HepG2 (cell line): ENCODE data around the gene ATP7B. TPM values are rescaled to one million over a fixed set of nuclear protein-coding genes. Genes with fewer than 3 reads are reported as not detected.

Experiments used
- ATAC-seq: fragments of 200-7000 bp; cut with Tn5 transposase; 3 replicates; pipeline ENCODE4 v1.9.1; 2020; ENCODE audit warnings: mild to moderate bottlenecking, moderate library complexity
- BruUV-seq: library from RNA; stranded (reverse); fragments of 400-500 nt; replicated peaks from 2 replicates; lab custom pipeline; 2021; lab: Mats Ljungman, UMichigan
- CTCF ChIA-PET: fragments of 300-600 bp; formaldehyde crosslinking; extraction: SDS; loops from one replicate; lab custom pipeline; 2021; ENCODE audit warnings: low total read pairs, inconsistent platforms, low intra/inter-chr PET ratio; lab: Yijun Ruan, JAX
- POLR2A ChIA-PET: fragments of 350-600 bp; sonication (Branson Sonifier 250); formaldehyde crosslinking; loops from one replicate; lab custom pipeline; 2020; ENCODE audit warnings: antibody characterized with exemption, inconsistent platforms; lab: Yijun Ruan, JAX
- DNase-seq: peaks from one replicate; pipeline ENCODE4 v3.0.0-alpha.2; 2015; ENCODE audit warnings: low spot score
- FAIRE-seq: peaks from 3 replicates; lab custom pipeline; 2011; peaks lifted over from hg19 to GRCh38; lab: Jason Lieb, UNC
- H2AFZ ChIP-seq: one replicate; pipeline ENCODE4 v1.6.1; 2011; ENCODE audit warnings: low read length, inconsistent platforms
- H3K27ac ChIP-seq: fragments of 300-600 bp; 3 replicates; pipeline ENCODE4 v1.8.0; 2011; ENCODE audit warnings: mixed run types, mild to moderate bottlenecking, mixed read lengths, low read length, inconsistent platforms; ENCODE audit not compliant: insufficient read depth; ENCODE audit errors: extremely low read length
- H3K27me3 ChIP-seq, 2 experiments: fragments of 200-600 bp in 1 of 2; 2 replicates in 1 of 2; 3 replicates in 1 of 2; pipeline versions ENCODE4 v1.6.0 to v1.8.0; 2011; ENCODE audit warnings: low read length in 2 of 2, mild to moderate bottlenecking in 2 of 2, moderate library complexity in 2 of 2, inconsistent platforms in 1 of 2; ENCODE audit not compliant: insufficient read depth in 2 of 2, control insufficient read depth in 1 of 2
- H3K36me3 ChIP-seq, 2 experiments: fragments of 200-600 bp in 1 of 2; replicated peaks in 1 of 2; 2 replicates in 1 of 2; 3 replicates in 1 of 2; pipeline versions ENCODE4 v1.5.1 to v1.8.0; 2011; ENCODE audit warnings: low read length in 2 of 2, inconsistent platforms in 1 of 2; ENCODE audit not compliant: insufficient read depth in 2 of 2, control insufficient read depth in 1 of 2
- H3K4me1 ChIP-seq: 2 replicates; pipeline ENCODE4 v1.5.1; 2012; ENCODE audit warnings: low read length, inconsistent platforms; ENCODE audit not compliant: insufficient read depth
- H3K4me2 ChIP-seq: 2 replicates; pipeline ENCODE4 v1.6.0; 2011; ENCODE audit warnings: low read depth, low read length, inconsistent platforms
- H3K4me3 ChIP-seq, 3 experiments: fragments of 200-600 bp in 1 of 3; sonication (generic), shearing (Covaris generic) in 1 of 3; replicated peaks in 1 of 3; 2 replicates each; pipeline ENCODE4 v1.5.1; 2011 to 2016; ENCODE audit warnings: low read length in 3 of 3, inconsistent platforms in 2 of 3, low read depth in 2 of 3, mild to moderate bottlenecking in 2 of 3, control low read depth in 1 of 3, mixed read lengths in 1 of 3; ENCODE audit not compliant: insufficient read depth in 1 of 3
- H3K79me2 ChIP-seq: one replicate; pipeline ENCODE4 v1.6.1; 2011; ENCODE audit warnings: low read length, inconsistent platforms; ENCODE audit not compliant: insufficient read depth
- H3K9ac ChIP-seq: 2 replicates; pipeline ENCODE4 v1.6.0; 2011; ENCODE audit warnings: mild to moderate bottlenecking, low read depth, low read length, inconsistent platforms; ENCODE audit not compliant: insufficient read depth
- H3K9me3 ChIP-seq: 2 replicates; pipeline ENCODE4 v1.5.1; 2012; ENCODE audit warnings: mild to moderate bottlenecking, low read length
- H4K20me1 ChIP-seq: 2 replicates; pipeline ENCODE4 v1.6.0; 2011; ENCODE audit warnings: inconsistent platforms, mild to moderate bottlenecking, low read length, moderate library complexity; ENCODE audit not compliant: insufficient read depth
- CCDC6 ChIP-seq: sonication (generic); formaldehyde crosslinking; IDR thresholded peaks from 2 replicates; pipeline ENCODE4 v1.8.1; 2022; ENCODE audit warnings: mild to moderate bottlenecking, missing genetic modification reagents, moderate library complexity
- HNRNPL ChIP-seq: fragments of 200-400 bp; formaldehyde crosslinking; IDR thresholded peaks from 2 replicates; pipeline ENCODE4 v1.6.1; 2017; ENCODE audit warnings: mild to moderate bottlenecking, low read depth, low read length
- IKZF5 ChIP-seq: IDR thresholded peaks from 2 replicates; pipeline ENCODE4 v1.6.1; 2018; ENCODE audit warnings: missing genetic modification reagents, mild to moderate bottlenecking, missing compliant biosample characterization
- POGK ChIP-seq: sonication (generic); formaldehyde crosslinking; conservative IDR thresholded peaks from 2 replicates; pipeline ENCODE4 v1.8.0; 2022; ENCODE audit warnings: mild to moderate bottlenecking, moderate library complexity, missing genetic modification reagents
- PREB ChIP-seq: sonication (generic); formaldehyde crosslinking; IDR thresholded peaks from 2 replicates; pipeline ENCODE4 v1.4.0; 2020; ENCODE audit warnings: missing genetic modification reagents
- SOX5 ChIP-seq: IDR thresholded peaks from 2 replicates; pipeline ENCODE4 v1.6.1; 2016; ENCODE audit warnings: borderline replicate concordance
- TFAP4 ChIP-seq: sonication (generic); IDR thresholded peaks from 2 replicates; pipeline ENCODE4 v1.6.1; 2016; ENCODE audit warnings: low read depth, borderline replicate concordance
- ZNF350 ChIP-seq: sonication (generic); formaldehyde crosslinking; IDR thresholded peaks from 2 replicates; pipeline ENCODE4 v1.4.0; 2020; ENCODE audit warnings: mild to moderate bottlenecking, low read depth, missing genetic modification reagents, borderline replicate concordance
- ZNF616 ChIP-seq: sonication (generic); formaldehyde crosslinking; IDR thresholded peaks from 2 replicates; pipeline ENCODE4 v1.5.0; 2020; ENCODE audit warnings: low read depth, mild to moderate bottlenecking, missing genetic modification reagents
- WGBS: methylation state at CpG from one replicate; pipeline ENCODE4 v1.1.6; 2017; ENCODE audit warnings: low lambda C conversion rate; 5-methylcytosine and 5-hydroxymethylcytosine counted together
- in situ Hi-C: cut with HindIII; loops from 2 replicates; pipeline ENCODE4 v1.10.0; 2017; ENCODE audit warnings: low pct_unique_long_range_greater_than_20kb; ENCODE audit not compliant: extremely low pct_ligation_motif_present
- intact Hi-C: fragments of 100-400 bp; cut with micrococcal nuclease; formaldehyde crosslinking; loops from one replicate; pipeline ENCODE4 v1.10.0; 2022; ENCODE audit not compliant: unreplicated experiment
- polyA plus RNA-seq, 8 experiments: library from polyadenylated mRNA; depleted of rRNA in 3 of 8; stranded (reverse) in 7 of 8; unstranded in 1 of 8; fragments of >200 nt; fragmentation: Illumina TruSeq in 4 of 8; extraction: Trizol in 4 of 8; gene quantifications; 2 replicates each; pipeline versions ENCODE4 v1.2.1 to v1.2.3, GENCODE V29; 2011 to 2016; ENCODE audit warnings: low read depth in 4 of 8, missing spikeins in 1 of 8, mixed read lengths in 1 of 8; ENCODE audit not compliant: insufficient read depth in 1 of 8
- total RNA-seq, 5 experiments: library from RNA; depleted of rRNA; stranded (reverse); fragments of >200 nt; fragmentation: Illumina TruSeq; extraction: Trizol; gene quantifications; 2 replicates each; pipeline ENCODE4 v1.2.3, GENCODE V29; 2016; ENCODE audit warnings: low read depth in 1 of 5

The ATP7B gene
- total and polyA plus RNA-seq, 2 of the 13 experiments (the other 11 are each of a cell fraction or from before 2014, with no cell fraction given), result 31.8 to 57.4 TPM

- POLR2A ChIA-PET, result no interaction called here
- DNase-seq, result no peak
- H3K27ac ChIP-seq, result no peak overlapping the region
- H3K4me1 ChIP-seq, result peaks cover 9% of the 10 kb centered on the region
- FAIRE-seq, result no peak
- intact Hi-C loops, result no loop called here
- TF ChIP-seq ZNF616 (CRISPR knock-in tag), result no peak
- no peak for TF ChIP-seq CCDC6 (CRISPR knock-in tag)
- no peak for TF ChIP-seq TFAP4
- no peak for TF ChIP-seq IKZF5 (CRISPR knock-in tag)
- TF ChIP-seq POGK (CRISPR knock-in tag), result no peak
- no peak for TF ChIP-seq PREB (CRISPR knock-in tag)
- TF ChIP-seq SOX5 (CRISPR knock-in tag), result no peak
- TF ChIP-seq HNRNPL, result no peak
- no peak for TF ChIP-seq ZNF350 (CRISPR knock-in tag)
- TF ChIP-seq, all 625 proteins: peak for 0
- no peaks in the 10 kb centered on the region for H3K9me3 ChIP-seq
- no peak overlapping the region for H2AFZ ChIP-seq
- no peaks in the 10 kb centered on the region for H3K27me3 ChIP-seq
- H3K4me3 ChIP-seq, result no peak overlapping the region
- no peak for ATAC-seq
- in situ Hi-C loops, result no loop called here
- H4K20me1 ChIP-seq, result no peaks in the 10 kb centered on the region
- H3K9ac ChIP-seq, result no peak overlapping the region
- no peaks in the 10 kb centered on the region for H3K79me2 ChIP-seq
- H3K36me3 ChIP-seq, result peaks cover 32 to 83% of the 10 kb centered on the region in 2 experiments
- WGBS, result 96% methylated on average over 10 of the region's 10 CpGs
- no peak overlapping the region for H3K4me2 ChIP-seq
- CTCF ChIA-PET, result no interaction called here
- BruUV-seq, result no TSS peak
These were observed 45.1 kb downstream of the ATP7B start for GRCh38 chr13:51966186-51966585.
